Ovary (tissue), 9 donors: ENCODE results near the gene CLSTN1. TPM values are rescaled to one million over a fixed set of nuclear protein-coding genes. Genes with fewer than 3 reads are reported as not detected.

Source experiments
- DNase-seq, 5 donors: peaks; one replicate each; pipeline ENCODE4 v3.0.0-alpha.2; 2019 to 2020
- H3K27ac ChIP-seq, 2 donors: fragments of 200-600 bp; one replicate each; pipeline versions ENCODE4 v1.5.1 to v1.8.0; 2019 to 2022
- H3K27me3 ChIP-seq: fragments of 200-600 bp; one replicate; pipeline ENCODE4 v1.8.0; 2022
- H3K36me3 ChIP-seq: fragments of 200-600 bp; sonication (generic); one replicate; pipeline ENCODE4 v1.5.1; 2019
- H3K4me1 ChIP-seq: one replicate; pipeline ENCODE4 v1.8.1; 2013; ENCODE audit warnings: mild to moderate bottlenecking, moderate library complexity; ENCODE audit not compliant: insufficient read depth
- H3K4me3 ChIP-seq: fragments of 200-600 bp; sonication (generic); one replicate; pipeline ENCODE4 v1.5.1; 2017
- H3K9me3 ChIP-seq, 2 donors: fragments of 200-600 bp in 1 of 2; sonication (generic) in 1 of 2; one replicate each; pipeline versions ENCODE4 v1.5.1 to v1.8.1; 2013 to 2019; ENCODE audit warnings: mild to moderate bottlenecking in 1 of 2, moderate library complexity in 1 of 2
- CTCF ChIP-seq, 3 donors: fragments of 450-650 bp in 2 of 3; fragments of 200-600 bp in 1 of 3; IDR thresholded peaks; one replicate each; pipeline versions ENCODE4 v1.5.1 to v1.8.0; 2016 to 2022; ENCODE audit warnings: antibody characterized with exemption in 3 of 3, mild to moderate bottlenecking in 1 of 3
- EP300 ChIP-seq: sonication (generic); formaldehyde crosslinking; IDR thresholded peaks from one replicate; pipeline ENCODE4 v1.6.1; 2017; ENCODE audit warnings: antibody characterized with exemption
- POLR2A ChIP-seq: fragments of 450-650 bp; IDR thresholded peaks from one replicate; pipeline ENCODE4 v1.6.1; 2017; ENCODE audit warnings: antibody characterized with exemption, mild to moderate bottlenecking, moderate library complexity
- WGBS, 3 donors: extraction: QIAGEN DNeasy Blood & Tissue Kit in 1 of 3; methylation state at CpG; one replicate each; pipeline versions ENCODE4 v1.1.5 to v1.1.7; 2013 to 2017; 5-methylcytosine and 5-hydroxymethylcytosine counted together
- intact Hi-C, 4 donors: fragments of 100-400 bp; cut with DNase I; formaldehyde crosslinking; loops; one replicate each; pipeline versions ENCODE4 v1.11.0 to v1.15.1; 2022 to 2023
- polyA plus RNA-seq, 2 donors: library from polyadenylated mRNA; stranded (reverse); fragments of 200-250 nt in 1 of 2; fragments of 350-450 nt in 1 of 2; fragmentation: Illumina TruSeq in 1 of 2; extraction: RNeasy Lipid Tissue Mini Kit (QIAGEN cat#74804) in 1 of 2; gene quantifications; one replicate each; pipeline ENCODE4 v1.2.3, GENCODE V29; 2013 to 2014
- total RNA-seq, 7 donors: library from RNA; depleted of rRNA in 2 of 7; stranded (reverse); fragments of >200 nt in 2 of 7; fragmentation: NEBNext Ultra II Directional in 3 of 7; extraction: Animal tissue kit (Norgen Biotek cat#: 25700) in 3 of 7; gene quantifications; one replicate each; pipeline versions ENCODE4 v1.1.0 to v1.2.4, GENCODE V29; 2016 to 2023
- donor health status: DM: no; HTN: no; CAD: no; lungs with moderate emphysema.
- donor health status: DM: no; HTN: no; CAD: no.
- donor health status: Bipolar disorder and iron deficiency.
- donor health status: DM: yes; HTN: yes; CAD: no.
- donor health status: DM: no; HTN: no; CAD: no.
- donor health status: DM: yes; HTN: yes; CAD: no.

CLSTN1 gene
- total and polyA plus RNA-seq, 9 donors, result 70.5 to 145 (median 114) TPM

GRCh38 chr1:9720785-9721605 is 102.8 kb downstream of the CLSTN1 start:
- Histone ChIP-seq H3K36me3 (no peaks in the 10 kb centered on the region), H3K27ac (no peak overlapping the region), H3K27me3 (no peaks in the 10 kb centered on the region), H3K4me3 (no peak overlapping the region), H3K4me1 (peaks cover 9% of the 10 kb centered on the region), H3K9me3 (no peaks in the 10 kb centered on the region)
- TF ChIP-seq POLR2A, result no peak
- no peak for TF ChIP-seq CTCF (IDR thresholded peaks at IDR 0.05)
- TF ChIP-seq EP300, result no peak
- intact Hi-C loops, result loop anchor here in 1 of 4 donors (10.0 kb wide), 1 partner anchor 144 kb away; no protein-coding TSS in a partner anchor
- 88 to 92% (median 90%) methylated on average over 31 to 34 of the region's 34 CpGs for WGBS, 3 donors
- DNase-seq, result no peak

- Histone ChIP-seq H3K9me3 (no peaks in the 10 kb centered on the region), H3K36me3 (no peaks in the 10 kb centered on the region), H3K4me1 (peaks cover 10% of the 10 kb centered on the region), H3K27me3 (no peaks in the 10 kb centered on the region), H3K4me3 (no peak overlapping the region), H3K27ac (no peak overlapping the region)
- no peak for DNase-seq
- intact Hi-C loops, result loop anchor here in 1 of 4 donors (10.0 kb wide), 1 partner anchor 145 kb away; no protein-coding TSS in a partner anchor
- no peak for TF ChIP-seq POLR2A
- TF ChIP-seq CTCF (IDR thresholded peaks at IDR 0.05), result no peak
- TF ChIP-seq EP300, result no peak
- 85 to 88% (median 86%) methylated on average over 31 to 36 of the region's 36 CpGs for WGBS, 3 donors
These were observed 103.6 kb downstream of the CLSTN1 start for GRCh38 chr1:9719978-9720722.

DNA sequence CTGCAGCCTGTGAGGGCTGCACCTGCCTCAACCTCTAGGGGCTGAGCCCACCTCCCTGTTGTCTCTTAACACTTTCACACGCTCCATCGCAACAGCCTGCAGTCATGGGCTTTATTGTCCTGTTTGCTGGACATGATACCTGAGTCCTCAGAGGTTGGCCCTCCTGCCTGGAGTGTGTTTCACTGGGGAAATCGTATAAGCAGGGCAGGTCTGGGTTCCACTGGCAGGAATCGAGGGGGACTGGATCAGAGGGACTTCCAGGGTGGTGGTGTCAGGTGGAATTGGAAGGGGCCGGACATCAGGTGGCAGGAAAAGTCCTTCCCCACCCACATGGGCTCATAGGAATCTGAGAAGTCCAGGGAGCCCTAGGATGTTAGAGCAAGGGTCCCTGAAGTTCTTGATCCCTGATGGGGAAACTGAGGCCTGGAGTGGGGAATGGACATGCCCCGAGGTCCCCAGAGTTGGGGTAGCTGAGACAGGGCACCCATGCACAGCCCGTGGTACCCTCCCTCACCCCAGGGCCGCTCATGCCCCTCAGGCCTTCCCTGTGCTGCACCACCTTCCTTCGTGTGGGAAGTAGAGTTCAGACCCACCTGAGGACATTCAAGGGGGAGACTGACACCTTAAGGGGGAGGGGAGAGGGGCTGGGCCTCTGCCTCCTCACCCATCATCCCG is 105.6 kb downstream of the CLSTN1 start:
- no peak for DNase-seq
- intact Hi-C loops, result no loop called here
- Histone ChIP-seq H3K36me3 (no peaks in the 10 kb centered on the region), H3K9me3 (no peaks in the 10 kb centered on the region), H3K27ac (peak overlapping the region; percentile 79 to 88), H3K27me3 (no peaks in the 10 kb centered on the region), H3K4me1 (peaks cover 10% of the 10 kb centered on the region), H3K4me3 (no peak overlapping the region)
- TF ChIP-seq EP300 (no peak), CTCF (IDR thresholded peaks at IDR 0.05) (no peak), POLR2A (no peak)
- 79 to 89% (median 85%) methylated on average over 10 of the region's 10 CpGs for WGBS, 3 donors
